Forelimb muscle (tissue), 1 donor: Measurements from ENCODE around the gene TTC28. TPM values are rescaled to one million over a fixed set of nuclear protein-coding genes. Genes with fewer than 3 reads are reported as not detected.

Experiments used
- DNase-seq: peaks from one replicate; pipeline ENCODE4 v3.0.0-alpha.2; 2013; ENCODE audit warnings: low read depth
- polyA plus RNA-seq: library from polyadenylated mRNA; unstranded; fragments of 120-200 nt; gene quantifications from one replicate; pipeline ENCODE4 v1.2.1, GENCODE V29; 2013; ENCODE audit not compliant: insufficient read length

Gene TTC28
- polyA plus RNA-seq, 1 donor: 24.9 TPM

GRCh38 chr22:28442264-28442710 is 237.4 kb downstream of the TTC28 start:
- DNase-seq: no peak

- no peak for DNase-seq
Measured at GRCh38 chr22:28441720-28442263, 237.8 kb downstream of the TTC28 start.

- no peak for DNase-seq
Measured at GRCh38 chr22:28440592-28441390, 238.8 kb downstream of the TTC28 start.

- DNase-seq: no peak
Measured at GRCh38 chr22:28438183-28438768, 241.4 kb downstream of the TTC28 start.

- DNase-seq: no peak
Measured at GRCh38 chr22:28435982-28436381, 243.7 kb downstream of the TTC28 start.

GRCh38 chr22:28435140-28435768 is 244.4 kb downstream of the TTC28 start:
- no peak for DNase-seq

GRCh38 chr22:28430466-28431025 is 249.1 kb downstream of the TTC28 start:
- DNase-seq: no peak

- DNase-seq: no peak
Measured at GRCh38 chr22:28429711-28430110, 249.9 kb downstream of the TTC28 start.

- DNase-seq: no peak
Measured at GRCh38 chr22:28428271-28428670, 251.4 kb downstream of the TTC28 start.

- no peak for DNase-seq
Measured at GRCh38 chr22:28426346-28427132, 253.1 kb downstream of the TTC28 start.

GRCh38 chr22:28425211-28425610 is 254.4 kb downstream of the TTC28 start:
- no peak for DNase-seq

GRCh38 chr22:28424427-28425080 is 255.1 kb downstream of the TTC28 start:
- DNase-seq: no peak

- no peak for DNase-seq
Measured at GRCh38 chr22:28419919-28420318, 259.7 kb downstream of the TTC28 start.

- no peak for DNase-seq
Measured at GRCh38 chr22:28418008-28418407, 261.6 kb downstream of the TTC28 start.

- DNase-seq: no peak
Measured at GRCh38 chr22:28417431-28417830, 262.2 kb downstream of the TTC28 start.

- DNase-seq: no peak
Measured at GRCh38 chr22:28414913-28415312, 264.7 kb downstream of the TTC28 start.

GRCh38 chr22:28413612-28414399 is 265.8 kb downstream of the TTC28 start:
- DNase-seq: peak; percentile 28

- no peak for DNase-seq
Measured at GRCh38 chr22:28412109-28412508, 267.5 kb downstream of the TTC28 start.

GRCh38 chr22:28411125-28411524 is 268.5 kb downstream of the TTC28 start:
- no peak for DNase-seq
